CD1c-positive myeloid dendritic cell (primary cell): ENCODE measurements around the gene TBX18.

Source experiments
- DNase-seq: peaks from one replicate; pipeline ENCODE4 v3.0.0-alpha.2; 2016; ENCODE audit errors: extremely low spot score

Gene TBX18

DNA sequence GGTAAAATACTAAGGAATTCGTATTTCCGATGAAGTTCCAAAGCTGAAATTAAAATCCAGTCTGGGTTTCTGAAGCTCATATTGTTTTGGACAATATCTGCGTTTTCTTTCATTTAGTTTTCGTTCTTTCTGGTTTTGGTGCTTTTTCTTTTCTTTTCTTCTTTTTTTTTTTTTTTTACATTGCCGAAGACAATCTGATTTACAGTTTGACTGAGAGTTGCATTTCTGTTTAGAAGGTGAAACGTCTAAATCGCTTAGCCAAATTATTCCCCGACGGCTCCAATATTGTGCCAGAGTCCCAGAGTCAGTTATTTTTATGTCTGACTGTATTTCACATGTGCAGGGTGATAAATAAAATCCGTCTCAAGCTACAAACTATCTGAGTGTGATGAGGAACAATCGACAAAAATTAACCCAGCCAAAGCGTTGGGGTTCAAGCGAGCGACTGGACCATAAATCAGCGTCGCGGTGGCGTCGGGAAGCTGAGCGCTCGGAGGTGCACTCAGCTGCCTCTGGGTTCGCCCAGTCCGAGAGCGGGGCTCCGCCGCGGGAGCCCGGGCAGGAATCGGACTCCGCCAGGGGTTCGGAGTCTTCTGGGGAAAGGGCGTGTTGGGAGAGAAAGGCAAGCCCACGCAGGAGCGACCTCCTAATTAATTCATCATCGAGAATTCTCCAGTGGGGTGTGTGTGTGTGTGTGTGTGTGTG, 8.2 kb upstream of the TBX18 start:
- no peak for DNase-seq

DNA sequence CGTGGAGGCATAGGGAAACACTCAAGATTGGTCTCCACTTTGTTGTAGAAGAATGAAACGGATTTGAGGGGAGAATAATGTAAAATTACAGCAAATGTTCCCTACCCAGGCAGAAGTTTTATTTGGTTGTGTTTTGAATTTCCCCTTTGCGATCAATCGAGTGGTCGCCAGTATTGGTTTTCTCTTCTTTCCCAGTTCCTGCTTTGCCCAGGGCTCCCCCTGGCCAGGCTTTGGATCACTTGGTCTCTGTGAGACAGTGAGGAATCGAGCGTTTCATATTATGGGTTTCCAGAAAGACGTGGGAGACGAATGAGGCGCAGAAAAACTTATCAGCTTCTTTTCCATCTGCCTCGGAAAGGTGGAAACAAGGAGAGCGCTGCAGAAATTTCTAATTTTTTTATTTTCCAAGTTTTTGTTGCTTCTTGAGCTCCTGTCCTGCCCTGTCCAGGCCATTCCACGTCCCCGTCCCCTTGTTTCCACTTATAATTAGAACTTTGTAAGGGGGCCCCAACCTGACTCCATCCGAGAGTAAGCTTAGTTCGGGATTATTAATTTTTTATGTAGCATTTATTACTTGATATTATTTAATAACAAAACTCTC, 7.5 kb upstream of the TBX18 start:
- DNase-seq = no peak

- DNase-seq = no peak
Measured at GRCh38 chr6:84771125-84771755, 6.8 kb upstream of the TBX18 start.

DNA sequence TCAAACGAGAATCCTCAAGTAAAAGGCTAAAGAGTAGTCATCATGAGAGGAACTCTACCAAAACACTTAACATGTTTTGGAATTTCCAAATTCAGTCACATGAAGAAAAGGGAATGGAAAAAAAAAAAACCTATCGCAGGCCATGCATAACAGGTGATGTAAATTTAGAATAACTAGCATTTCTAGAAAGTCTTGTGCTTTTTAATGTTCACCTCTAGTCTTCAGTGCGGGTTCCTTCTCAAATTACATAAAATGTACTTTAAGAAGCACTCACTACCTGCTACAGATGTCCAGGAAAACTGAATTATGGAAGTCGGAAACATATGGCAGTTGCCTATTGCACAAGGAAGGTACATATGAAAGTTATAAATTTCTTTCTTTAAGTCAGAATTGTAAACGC, 6.1 kb upstream of the TBX18 start:
- no peak for DNase-seq

GRCh38 chr6:84769306-84769705, 4.9 kb upstream of the TBX18 start:
- no peak for DNase-seq

DNA sequence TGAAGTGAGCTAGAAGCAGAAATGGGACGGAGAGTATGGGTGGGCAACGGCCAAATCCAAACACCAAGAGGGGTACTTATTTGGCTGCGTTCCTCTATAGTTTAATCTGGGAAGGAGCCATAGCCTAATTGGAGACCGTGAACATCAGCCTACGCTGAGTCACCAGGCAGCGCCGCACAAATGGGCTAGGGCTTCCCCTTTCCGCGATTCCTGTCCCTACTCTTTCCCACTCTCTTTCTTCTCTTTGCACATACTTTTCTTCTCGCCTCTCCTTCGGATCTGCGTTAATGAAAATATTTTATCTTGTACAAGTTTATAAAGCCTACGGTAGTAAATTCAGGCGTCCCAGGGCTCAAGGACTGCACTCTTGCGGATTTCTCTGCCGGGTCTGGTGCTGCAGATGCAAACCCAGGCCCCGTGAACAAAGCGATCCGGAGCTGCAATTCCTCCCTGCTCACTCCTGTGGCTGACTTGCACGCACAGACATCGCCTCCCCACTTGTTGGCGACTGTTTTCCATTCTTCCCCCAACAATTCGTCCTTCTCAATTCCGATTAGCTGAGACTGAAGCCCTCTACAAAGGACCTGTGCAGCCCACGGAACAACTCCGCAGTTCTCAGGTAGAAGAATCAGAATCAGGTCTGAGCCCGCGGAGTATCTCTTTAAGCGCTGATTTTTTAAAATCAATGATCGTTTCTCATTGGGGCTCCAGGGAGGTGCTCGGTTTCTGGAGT, 4.2 kb upstream of the TBX18 start:
- no peak for DNase-seq

GRCh38 chr6:84767526-84768201, 3.3 kb upstream of the TBX18 start:
- no peak for DNase-seq

GRCh38 chr6:84766799-84767525, 2.6 kb upstream of the TBX18 start:
- no peak for DNase-seq

DNA sequence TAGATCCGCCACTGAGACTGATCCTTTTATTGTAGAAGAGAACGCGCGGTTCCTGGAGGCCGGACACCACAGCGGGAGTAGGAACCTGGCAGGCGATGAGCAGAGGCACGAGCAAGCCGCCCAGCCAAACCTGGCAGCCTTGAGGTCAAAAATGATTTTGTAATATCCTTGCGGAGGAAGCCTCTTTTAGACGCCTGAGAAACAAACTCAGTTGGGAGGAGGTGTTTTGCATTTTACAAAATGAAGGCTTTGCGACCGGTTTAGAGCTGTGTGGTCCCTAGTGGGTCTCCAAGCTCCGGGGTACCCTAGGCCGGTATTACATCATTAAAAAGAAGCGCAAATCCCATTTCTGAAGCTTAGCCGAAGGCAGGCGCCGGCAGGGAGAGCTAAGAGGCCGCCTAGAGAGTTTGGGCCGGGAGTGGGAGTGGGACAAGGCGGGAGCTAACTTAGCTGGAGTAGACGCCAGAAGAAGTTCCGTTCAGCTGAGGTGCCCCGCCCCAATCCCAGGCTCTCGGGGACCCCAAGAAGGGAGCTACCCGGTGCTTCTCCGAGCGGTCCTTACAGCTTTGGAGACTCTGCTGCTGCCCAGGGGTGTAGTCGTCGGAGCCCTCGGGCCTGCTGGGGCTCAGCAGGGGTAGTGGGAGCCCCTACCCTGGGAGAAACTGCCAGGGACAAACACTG, 1.9 kb upstream of the TBX18 start:
- DNase-seq = no peak

- DNase-seq = no peak
Measured at GRCh38 chr6:84763886-84764331, 489 bp downstream of the TBX18 start.

DNA sequence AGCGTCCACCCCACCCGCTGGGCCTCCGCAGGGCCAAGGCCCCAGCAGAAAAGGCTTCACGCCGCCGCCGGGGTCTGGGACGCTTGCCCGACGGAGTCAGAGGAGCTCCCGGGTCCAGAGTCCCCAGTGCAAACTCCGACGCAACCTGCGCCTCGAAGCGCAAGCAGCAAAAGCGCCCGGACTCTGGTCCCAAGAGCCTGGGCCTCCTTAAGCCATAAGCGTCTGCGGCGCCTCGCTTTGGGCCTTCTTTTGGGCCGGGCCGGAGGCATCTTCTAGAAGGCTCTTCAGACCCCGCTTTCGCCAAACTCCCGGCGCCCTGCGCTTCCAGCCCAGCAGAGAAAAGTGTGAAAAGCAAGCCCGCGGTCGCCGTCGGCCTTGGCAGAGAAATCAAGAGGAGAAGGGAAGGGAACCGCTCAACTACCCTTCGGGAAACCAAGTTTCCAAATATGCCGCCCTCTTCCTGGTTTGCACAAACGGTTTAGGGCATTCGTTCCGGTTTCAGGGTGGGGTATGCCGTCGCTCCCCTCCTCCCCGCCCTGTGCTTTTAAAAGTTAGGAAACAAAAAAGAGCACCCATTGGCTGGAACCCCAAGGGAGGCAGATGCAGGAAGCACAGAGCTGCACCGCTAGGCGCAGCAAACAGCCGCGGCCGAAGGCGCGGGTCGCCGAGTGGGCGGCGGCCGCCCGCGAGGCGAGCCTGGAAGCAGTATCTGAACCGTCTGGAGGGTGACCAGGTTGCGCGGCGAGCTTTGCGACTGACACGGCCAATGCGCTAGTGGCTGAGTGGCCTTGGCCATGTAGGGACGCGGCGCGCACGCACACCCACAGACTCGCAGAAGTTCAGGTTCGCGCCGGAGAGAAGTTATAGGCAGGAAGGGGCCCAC, 1.2 kb downstream of the TBX18 start:
- peak; percentile 8 for DNase-seq

GRCh38 chr6:84762220-84763002, 2.0 kb downstream of the TBX18 start:
- no peak for DNase-seq

GRCh38 chr6:84758486-84758885, 5.9 kb downstream of the TBX18 start:
- DNase-seq = no peak

GRCh38 chr6:84756877-84757276, 7.5 kb downstream of the TBX18 start:
- DNase-seq = no peak

DNA sequence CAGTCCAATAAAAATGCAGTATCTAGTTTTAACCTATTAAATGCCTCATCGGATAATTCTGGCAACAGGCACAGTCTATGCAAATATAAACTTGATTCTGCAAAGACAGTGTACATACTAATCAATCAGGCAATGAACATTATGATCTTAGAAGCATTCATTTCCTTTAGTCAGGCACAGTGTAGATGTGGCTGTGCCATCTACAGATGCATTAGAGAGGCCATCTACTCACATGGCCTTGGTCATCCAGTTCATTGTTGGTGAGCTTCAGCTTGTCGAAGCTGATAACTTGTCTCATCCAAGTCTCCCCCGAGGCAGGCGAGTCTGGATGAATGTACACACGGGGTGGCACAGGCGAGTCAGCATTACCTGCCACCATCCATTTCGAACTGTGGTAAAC, 7.9 kb downstream of the TBX18 start:
- no peak for DNase-seq

- no peak for DNase-seq
Measured at GRCh38 chr6:84753173-84753572, 11.2 kb downstream of the TBX18 start.

DNA sequence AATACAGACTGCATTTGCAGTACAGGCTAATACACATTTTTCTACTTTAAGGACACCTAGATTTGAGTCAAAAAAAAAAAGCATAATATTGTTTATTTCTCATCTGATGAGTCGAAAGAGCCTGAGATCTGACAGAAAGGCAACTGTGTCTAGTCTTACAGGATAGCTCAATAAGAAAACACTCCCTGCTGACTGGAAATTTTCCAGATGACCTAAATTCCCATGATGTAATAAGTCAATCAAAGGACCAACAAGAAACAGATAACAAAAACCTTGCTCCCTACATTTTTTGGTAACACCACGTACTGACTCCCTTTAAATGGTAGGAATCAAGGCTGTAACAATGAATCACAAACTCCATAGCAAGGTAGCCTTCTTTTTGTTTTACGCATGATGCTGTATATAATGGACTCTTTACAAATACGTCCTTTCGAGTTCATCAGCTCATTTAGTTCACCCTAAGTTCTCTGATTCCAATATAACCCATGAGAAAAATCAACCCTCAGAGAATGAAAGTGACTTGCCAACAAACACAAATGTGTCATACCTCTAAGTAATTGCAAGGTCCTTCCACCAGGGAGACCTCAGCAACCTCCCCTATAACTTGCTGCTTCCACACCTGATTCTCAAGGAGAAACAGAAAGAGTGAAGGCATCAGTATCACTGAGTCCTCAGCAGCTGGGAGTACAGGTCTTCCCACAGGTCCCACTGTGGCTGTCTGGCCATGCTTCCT, 12.1 kb downstream of the TBX18 start:
- DNase-seq = no peak

DNA sequence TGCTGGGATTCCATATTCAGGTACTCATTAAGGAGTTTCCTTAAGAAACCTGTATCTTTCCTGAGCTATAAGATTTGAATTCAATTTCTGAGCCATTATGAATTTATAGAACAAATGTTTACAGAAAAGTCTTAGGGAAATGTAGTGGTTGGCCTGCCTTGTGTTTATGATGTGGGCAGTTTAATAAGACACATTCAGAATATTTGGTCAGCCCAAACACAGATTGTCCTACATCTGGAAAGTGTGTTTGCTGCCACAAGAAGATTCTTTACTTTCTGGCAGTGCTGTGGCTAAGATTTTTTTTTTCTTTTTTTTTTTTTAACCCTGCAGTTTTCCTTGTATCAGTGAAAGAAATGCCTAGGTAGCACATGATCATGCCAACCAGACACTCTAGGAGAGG, 15.2 kb downstream of the TBX18 start:
- DNase-seq = no peak
